Measurements from ENCODE around the gene UBR3.

DNA sequence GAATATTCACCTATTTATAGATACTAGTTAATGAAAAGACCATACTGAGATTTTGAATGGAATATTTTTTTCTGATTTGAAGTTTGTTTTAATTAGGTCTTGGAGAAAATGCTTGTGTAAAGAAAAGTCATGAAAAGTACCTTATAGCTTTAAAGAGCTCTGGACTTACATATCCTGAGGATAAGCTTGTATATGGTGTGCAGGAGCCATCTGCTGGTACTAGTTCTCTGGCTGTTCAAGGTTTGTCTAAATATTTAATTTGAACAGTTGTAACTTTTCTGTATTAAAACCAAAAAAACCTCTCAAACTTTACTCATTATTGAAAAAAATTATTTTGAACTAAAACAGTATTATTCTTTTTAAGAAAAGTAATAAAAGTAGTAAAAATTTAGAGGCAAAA lies 50.1 kb downstream of the UBR3 start:
- no peak for TF ChIP-seq YY1 (IDR thresholded peaks at IDR 0.05; ENCODE audit: insufficient read depth, insufficient read length)
- TF ChIP-seq ZNF274 (IDR thresholded peaks at IDR 0.05; ENCODE audit: low read depth, low read length) = no peak
- no peak for TF ChIP-seq SUZ12 (IDR thresholded peaks at IDR 0.05; ENCODE audit: extremely low read depth, insufficient read depth, insufficient read length)

Data from NT2/D1 (cell line).